GM12878 (cell line): Measurements from ENCODE around the gene KBTBD7. TPM values are rescaled to one million over a fixed set of nuclear protein-coding genes. Genes with fewer than 3 reads are reported as not detected.

Experiments used
- ATAC-seq: fragments of 200-7000 bp; cut with Tn5 transposase; 3 replicates; pipeline ENCODE4 v1.9.1; 2020; ENCODE audit warnings: mild to moderate bottlenecking, moderate library complexity
- BruUV-seq: library from RNA; stranded (reverse); fragments of 400-500 nt; replicated peaks from 2 replicates; lab custom pipeline; 2021; lab: Mats Ljungman, UMichigan
- CTCF ChIA-PET: fragments of 300-600 bp; sonication (Branson Sonifier 250); formaldehyde crosslinking; extraction: SDS; loops from one replicate; lab custom pipeline; 2021; ENCODE audit warnings: inconsistent platforms; lab: Yijun Ruan, JAX
- POLR2A ChIA-PET: fragments of 350-600 bp; formaldehyde crosslinking; extraction: SDS; loops from one replicate; lab custom pipeline; 2021; ENCODE audit warnings: inconsistent platforms; lab: Charles Lee
- RAD21 ChIA-PET: fragments of 300-600 bp; sonication (Branson Sonifier 250); formaldehyde crosslinking; loops from one replicate; lab custom pipeline; 2023; ENCODE audit warnings: antibody characterized with exemption; ENCODE audit not compliant: unreplicated experiment; lab: Charles Lee
- SMC1A ChIA-PET: fragments of 300-600 bp; sonication (Branson Sonifier 250); formaldehyde crosslinking; loops from one replicate; lab custom pipeline; 2023; ENCODE audit not compliant: unreplicated experiment, uncharacterized antibody; lab: Charles Lee
- DNase-seq: peaks from one replicate; pipeline ENCODE4 v3.0.0-alpha.2; 2011; ENCODE audit warnings: low read depth, low spot score
- FAIRE-seq: peaks from 3 replicates; lab custom pipeline; 2011; peaks lifted over from hg19 to GRCh38; lab: Jason Lieb, UNC
- H2AFZ ChIP-seq: 2 replicates; pipeline ENCODE4 v1.6.0; 2011; ENCODE audit warnings: low read depth, low read length, control low read depth; ENCODE audit not compliant: control insufficient read depth
- H3K27ac ChIP-seq: 2 replicates; pipeline ENCODE4 v1.5.1; 2011; ENCODE audit warnings: control low read depth; ENCODE audit not compliant: control insufficient read depth, insufficient read depth
- H3K27me3 ChIP-seq, 2 experiments: replicated peaks in 1 of 2; 2 replicates each; pipeline versions ENCODE4 v1.6.0 to v1.6.1; 2011; ENCODE audit warnings: low read length in 1 of 2; ENCODE audit not compliant: control insufficient read depth in 2 of 2, insufficient read depth in 2 of 2
- H3K36me3 ChIP-seq, 2 experiments: 2 replicates each; pipeline ENCODE4 v1.5.1; 2011; ENCODE audit warnings: low read length in 1 of 2; ENCODE audit not compliant: control insufficient read depth in 2 of 2, insufficient read depth in 2 of 2
- H3K4me1 ChIP-seq: 2 replicates; pipeline ENCODE4 v1.6.1; 2011; ENCODE audit warnings: mild to moderate bottlenecking, low read length, moderate library complexity, mixed read lengths; ENCODE audit not compliant: control insufficient read depth, insufficient read depth
- H3K4me2 ChIP-seq: 2 replicates; pipeline ENCODE4 v1.6.0; 2011; ENCODE audit warnings: control low read depth; ENCODE audit not compliant: control insufficient read depth, insufficient read depth
- H3K4me3 ChIP-seq: fragments of 200-600 bp; sonication (generic); 2 replicates; pipeline ENCODE4 v1.5.1; 2016
- H3K79me2 ChIP-seq: 2 replicates; pipeline ENCODE4 v1.6.0; 2011; ENCODE audit warnings: low read length; ENCODE audit not compliant: control insufficient read depth, insufficient read depth
- H3K9ac ChIP-seq: 2 replicates; pipeline ENCODE4 v1.8.0; 2011; ENCODE audit warnings: low read length, control low read depth, mixed read lengths; ENCODE audit not compliant: control insufficient read depth, insufficient read depth
- H3K9me3 ChIP-seq: replicated peaks from 3 replicates; pipeline ENCODE4 v1.5.1; 2011; ENCODE audit warnings: mild to moderate bottlenecking, low read length; ENCODE audit not compliant: control insufficient read depth, insufficient read depth
- H4K20me1 ChIP-seq: 2 replicates; pipeline ENCODE4 v1.6.0; 2011; ENCODE audit not compliant: control insufficient read depth, insufficient read depth
- SP1 ChIP-seq: IDR thresholded peaks from one replicate; pipeline ENCODE4 v1.6.1; 2011; ENCODE audit warnings: low read depth, low read length
- ZNF622 ChIP-seq: fragments of 450-650 bp; IDR thresholded peaks from 2 replicates; pipeline ENCODE4 v1.6.1; 2017; ENCODE audit warnings: mild to moderate bottlenecking, inconsistent platforms
- in situ Hi-C: fragments of 300-500 bp; cut with MboI; formaldehyde crosslinking; loops from 9 replicates; pipeline ENCODE4 v1.14.3; 2018; ENCODE audit warnings: mixed read lengths
- intact Hi-C: fragments of 100-400 bp; cut with micrococcal nuclease; formaldehyde crosslinking; loops from one replicate; pipeline ENCODE4 v1.14.2; 2022; ENCODE audit not compliant: unreplicated experiment
- polyA plus RNA-seq, 11 experiments: library from polyadenylated mRNA; depleted of rRNA in 4 of 11; unstranded in 6 of 11; stranded (reverse) in 5 of 11; fragments of >200 nt; fragmentation: Nextera tagmentation in 4 of 11; fragmentation: Illumina TruSeq in 1 of 11; extraction: Ambion mirVana in 4 of 11; extraction: Trizol in 1 of 11; gene quantifications; 1 replicate in 1 of 11; 2 replicates in 10 of 11; pipeline versions ENCODE4 v1.2.1 to v1.2.3, GENCODE V29; 2011 to 2016; ENCODE audit warnings: inconsistent platforms in 2 of 11, missing spikeins in 2 of 11, low read depth in 1 of 11
- total RNA-seq, 4 experiments: library from RNA; depleted of rRNA in 3 of 4; stranded (reverse); fragments of >200 nt in 3 of 4; fragmentation: Illumina TruSeq in 1 of 4; extraction: Trizol in 1 of 4; gene quantifications; 2 replicates each; pipeline versions ENCODE4 v1.2.1 to v1.2.3, GENCODE V29; 2013 to 2021
- TF ChIP-seq, protein P1 (sequence below): fragments of 450-650 bp; IDR thresholded peaks from 2 replicates; pipeline ENCODE4 v1.6.1; 2017; ENCODE audit warnings: mild to moderate bottlenecking
- TF ChIP-seq, protein P2 (sequence below): fragments of 450-650 bp; IDR thresholded peaks from 2 replicates; pipeline ENCODE4 v1.6.1; 2018; ENCODE audit warnings: mild to moderate bottlenecking, low read depth, moderate library complexity; ENCODE audit not compliant: partially characterized antibody

KBTBD7 gene
- total and polyA plus RNA-seq, 10 of the 15 experiments (the other 5 are each of a cell fraction or from before 2014, with no cell fraction given) = 1.8 to 6.0 (median 4.3) TPM

DNA sequence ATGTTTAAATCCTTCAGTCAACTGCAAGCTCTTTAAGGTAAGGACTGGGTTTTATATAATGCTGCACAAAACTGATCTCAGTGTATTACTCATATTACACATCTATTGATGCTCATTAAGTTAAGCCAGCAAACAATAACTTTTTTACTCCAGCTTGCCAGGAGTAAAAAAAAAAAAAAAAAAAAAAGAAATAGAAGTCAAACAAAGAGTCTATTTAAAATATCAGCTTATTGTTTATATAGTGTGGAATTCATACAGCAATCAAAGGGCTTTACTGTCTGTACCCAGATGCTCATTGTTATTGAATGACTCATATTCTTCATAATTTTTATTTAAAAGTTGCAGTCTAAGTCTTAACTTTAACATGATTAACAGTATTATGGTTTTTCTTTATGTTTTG lies 21.8 kb upstream of the KBTBD7 start:
- H4K20me1 ChIP-seq = no peaks in the 10 kb centered on the region
- TF ChIP-seq, protein P1, sequence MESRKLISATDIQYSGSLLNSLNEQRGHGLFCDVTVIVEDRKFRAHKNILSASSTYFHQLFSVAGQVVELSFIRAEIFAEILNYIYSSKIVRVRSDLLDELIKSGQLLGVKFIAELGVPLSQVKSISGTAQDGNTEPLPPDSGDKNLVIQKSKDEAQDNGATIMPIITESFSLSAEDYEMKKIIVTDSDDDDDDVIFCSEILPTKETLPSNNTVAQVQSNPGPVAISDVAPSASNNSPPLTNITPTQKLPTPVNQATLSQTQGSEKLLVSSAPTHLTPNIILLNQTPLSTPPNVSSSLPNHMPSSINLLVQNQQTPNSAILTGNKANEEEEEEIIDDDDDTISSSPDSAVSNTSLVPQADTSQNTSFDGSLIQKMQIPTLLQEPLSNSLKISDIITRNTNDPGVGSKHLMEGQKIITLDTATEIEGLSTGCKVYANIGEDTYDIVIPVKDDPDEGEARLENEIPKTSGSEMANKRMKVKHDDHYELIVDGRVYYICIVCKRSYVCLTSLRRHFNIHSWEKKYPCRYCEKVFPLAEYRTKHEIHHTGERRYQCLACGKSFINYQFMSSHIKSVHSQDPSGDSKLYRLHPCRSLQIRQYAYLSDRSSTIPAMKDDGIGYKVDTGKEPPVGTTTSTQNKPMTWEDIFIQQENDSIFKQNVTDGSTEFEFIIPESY = no peak
- TF ChIP-seq ZNF622 (no peak), SP1 (no peak)
- TF ChIP-seq, protein P2, sequence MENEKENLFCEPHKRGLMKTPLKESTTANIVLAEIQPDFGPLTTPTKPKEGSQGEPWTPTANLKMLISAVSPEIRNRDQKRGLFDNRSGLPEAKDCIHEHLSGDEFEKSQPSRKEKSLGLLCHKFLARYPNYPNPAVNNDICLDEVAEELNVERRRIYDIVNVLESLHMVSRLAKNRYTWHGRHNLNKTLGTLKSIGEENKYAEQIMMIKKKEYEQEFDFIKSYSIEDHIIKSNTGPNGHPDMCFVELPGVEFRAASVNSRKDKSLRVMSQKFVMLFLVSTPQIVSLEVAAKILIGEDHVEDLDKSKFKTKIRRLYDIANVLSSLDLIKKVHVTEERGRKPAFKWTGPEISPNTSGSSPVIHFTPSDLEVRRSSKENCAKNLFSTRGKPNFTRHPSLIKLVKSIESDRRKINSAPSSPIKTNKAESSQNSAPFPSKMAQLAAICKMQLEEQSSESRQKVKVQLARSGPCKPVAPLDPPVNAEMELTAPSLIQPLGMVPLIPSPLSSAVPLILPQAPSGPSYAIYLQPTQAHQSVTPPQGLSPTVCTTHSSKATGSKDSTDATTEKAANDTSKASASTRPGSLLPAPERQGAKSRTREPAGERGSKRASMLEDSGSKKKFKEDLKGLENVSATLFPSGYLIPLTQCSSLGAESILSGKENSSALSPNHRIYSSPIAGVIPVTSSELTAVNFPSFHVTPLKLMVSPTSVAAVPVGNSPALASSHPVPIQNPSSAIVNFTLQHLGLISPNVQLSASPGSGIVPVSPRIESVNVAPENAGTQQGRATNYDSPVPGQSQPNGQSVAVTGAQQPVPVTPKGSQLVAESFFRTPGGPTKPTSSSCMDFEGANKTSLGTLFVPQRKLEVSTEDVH = no peak
- TF ChIP-seq, all 136 proteins: peak for 0
- no peak for DNase-seq
- Histone ChIP-seq H3K9ac (no peak overlapping the region), H3K4me2 (no peak overlapping the region), H3K27me3 (no peaks in the 10 kb centered on the region), H3K4me1 (no peaks in the 10 kb centered on the region), H2AFZ (no peak overlapping the region), H3K4me3 (no peak overlapping the region), H3K79me2 (no peaks in the 10 kb centered on the region), H3K9me3 (no peaks in the 10 kb centered on the region; the same call in 2 of the 3 replicates), H3K27ac (no peak overlapping the region), H3K36me3 (peaks cover 0 to 3% of the 10 kb centered on the region in 2 experiments; a peak in 1 of 4 replicates)
- no TSS peak for BruUV-seq
- ChIA-PET SMC1A (interaction anchor here (0.5 to 0.8 kb wide), 2 partner anchors 18 to 83 kb away, joined by 3 read pairs; no protein-coding TSS in a partner anchor), RAD21 (no interaction called here), POLR2A (no interaction called here), CTCF (interaction anchor here (1.3 kb wide), 1 partner anchor 142 kb away, joined by 5 read pairs; no protein-coding TSS in a partner anchor)
- in situ Hi-C loops (no loop called here), intact Hi-C loops (no loop called here)
- ATAC-seq = no peak
- FAIRE-seq = no peak
